ENCODE measurements around the gene GTPBP6. TPM values are rescaled to one million over a fixed set of nuclear protein-coding genes. Genes with fewer than 3 reads are reported as not detected.
"Not testable (repeated sequence)": the region's sequence is repeated elsewhere in the genome, so short reads cannot be mapped to it uniquely, and the experiment has no call there.

The GTPBP6 gene
- total RNA-seq, 2 donors from 2014 or later, result 67.7 to 69.0 TPM

DNA sequence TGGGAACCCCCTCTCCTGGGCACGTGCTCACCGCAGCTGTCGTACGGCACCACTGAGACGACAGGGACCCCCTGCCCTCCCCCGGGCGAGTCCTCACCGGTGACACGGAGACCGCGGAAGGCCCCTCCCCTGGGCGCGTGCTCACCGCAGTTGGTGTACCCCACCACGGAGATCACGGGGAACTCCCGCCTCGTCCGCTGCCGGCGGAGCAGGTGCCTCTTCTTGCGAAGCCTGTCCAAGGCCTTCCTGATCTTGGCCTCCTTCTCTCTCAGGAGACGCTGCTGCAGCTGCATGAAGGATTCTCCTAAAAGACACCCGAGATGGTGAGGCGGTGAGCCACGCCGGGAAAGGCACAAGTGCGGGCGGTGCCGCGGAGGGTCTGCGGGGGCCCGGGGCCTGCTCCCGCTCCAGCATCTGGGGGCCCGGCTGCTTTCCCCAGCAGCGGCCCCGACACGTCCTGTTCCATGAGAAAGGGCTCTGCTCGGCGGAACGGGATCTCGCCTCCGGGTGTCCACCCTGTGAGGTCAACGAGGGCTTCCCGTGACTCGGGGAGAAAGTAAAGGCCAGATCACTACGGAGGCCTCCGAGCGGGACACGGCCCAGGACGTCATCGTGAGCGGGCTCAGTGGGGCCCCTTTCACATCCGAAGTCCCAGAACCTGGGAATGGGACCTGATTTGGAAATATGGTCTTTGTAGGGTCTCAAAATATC is 5.8 kb downstream of the GTPBP6 start:
- no peak for DNase-seq
- H3K9me3 ChIP-seq (ENCODE audit: control insufficient read depth, low read length, poor library complexity, severe bottlenecking), result no peaks in the 10 kb centered on the region
- Mint-ChIP-seq H3K4me3 (no peak overlapping the region), H3K27me3 (no peaks in the 10 kb centered on the region), H3K4me1 (peaks cover 8% of the 10 kb centered on the region), H3K36me3 (ENCODE audit: low read depth) (peaks cover 8% of the 10 kb centered on the region), H3K27ac (no peak overlapping the region)
- ATAC-seq, result no peak

GRCh38 chrX:311156-312129 is 7.2 kb downstream of the GTPBP6 start:
- H3K27ac Mint-ChIP-seq, result peak overlapping the region; percentile 12
- H3K9me3 ChIP-seq (ENCODE audit: control insufficient read depth, low read length, poor library complexity, severe bottlenecking), result no peaks in the 10 kb centered on the region
- peaks cover 6% of the 10 kb centered on the region for H3K4me1 Mint-ChIP-seq
- ATAC-seq (peak; percentile 11), DNase-seq (no peak)
- H3K36me3 Mint-ChIP-seq (ENCODE audit: low read depth), result peaks cover 8% of the 10 kb centered on the region
- H3K4me3 Mint-ChIP-seq, result no peak overlapping the region
- H3K27me3 Mint-ChIP-seq, result no peaks in the 10 kb centered on the region

DNA sequence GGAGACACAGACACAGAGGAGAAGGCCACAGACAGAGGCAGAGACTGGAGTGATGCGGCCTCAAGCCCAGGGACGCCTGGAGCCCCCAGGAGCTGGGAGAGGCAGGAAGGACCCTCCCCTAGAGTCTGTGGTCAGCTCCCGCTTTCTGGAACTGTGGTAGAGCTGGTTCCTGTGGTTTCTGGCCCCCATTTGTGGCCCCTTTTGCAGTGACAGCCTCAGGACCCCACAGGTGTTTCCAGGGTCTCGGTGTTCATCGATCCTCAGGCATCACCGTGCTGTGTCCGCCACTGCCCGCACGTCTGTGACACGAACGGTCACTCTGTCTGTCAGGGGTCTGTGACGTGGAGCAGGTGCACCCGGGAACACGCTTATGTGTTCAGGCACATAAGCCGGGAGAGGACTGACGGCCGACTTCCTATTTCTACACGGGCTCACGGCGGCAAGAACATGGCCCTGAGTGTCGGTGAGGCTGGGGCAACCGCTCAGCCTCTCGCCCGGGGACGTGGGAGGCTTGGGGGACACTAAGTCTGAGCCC is 7.9 kb downstream of the GTPBP6 start:
- H3K9me3 ChIP-seq (ENCODE audit: control insufficient read depth, low read length, poor library complexity, severe bottlenecking), result no peaks in the 10 kb centered on the region
- Mint-ChIP-seq H3K27me3 (no peaks in the 10 kb centered on the region), H3K4me3 (no peak overlapping the region), H3K36me3 (ENCODE audit: low read depth) (peaks cover 8% of the 10 kb centered on the region), H3K27ac (no peak overlapping the region), H3K4me1 (peaks cover 6% of the 10 kb centered on the region)
- no peak for ATAC-seq
- no peak for DNase-seq

- no peaks in the 10 kb centered on the region for H3K27me3 Mint-ChIP-seq
- no peak overlapping the region for H3K27ac Mint-ChIP-seq
Observed at GRCh38 chrX:308821-309520, 9.6 kb downstream of the GTPBP6 start.

GRCh38 chrX:307261-308111 is 11.1 kb downstream of the GTPBP6 start:
- Mint-ChIP-seq H3K36me3 (ENCODE audit: low read depth) (peaks cover 6% of the 10 kb centered on the region), H3K27ac (no peak overlapping the region), H3K4me1 (peaks cover 5% of the 10 kb centered on the region), H3K27me3 (no peaks in the 10 kb centered on the region), H3K4me3 (peak overlapping the region; percentile 19)
- ATAC-seq (no peak), DNase-seq (no peak)
- H3K9me3 ChIP-seq (ENCODE audit: control insufficient read depth, low read length, poor library complexity, severe bottlenecking), result no peaks in the 10 kb centered on the region

More at GRCh38 chrX:308821-309520, 9.6 kb downstream of the GTPBP6 start:
- Mint-ChIP-seq H3K4me1 (peaks cover 6% of the 10 kb centered on the region), H3K4me3 (no peak overlapping the region), H3K36me3 (ENCODE audit: low read depth) (peaks cover 8% of the 10 kb centered on the region)
- H3K9me3 ChIP-seq (ENCODE audit: control insufficient read depth, low read length, poor library complexity, severe bottlenecking), result no peaks in the 10 kb centered on the region
- DNase-seq (no peak), ATAC-seq (no peak)

DNA sequence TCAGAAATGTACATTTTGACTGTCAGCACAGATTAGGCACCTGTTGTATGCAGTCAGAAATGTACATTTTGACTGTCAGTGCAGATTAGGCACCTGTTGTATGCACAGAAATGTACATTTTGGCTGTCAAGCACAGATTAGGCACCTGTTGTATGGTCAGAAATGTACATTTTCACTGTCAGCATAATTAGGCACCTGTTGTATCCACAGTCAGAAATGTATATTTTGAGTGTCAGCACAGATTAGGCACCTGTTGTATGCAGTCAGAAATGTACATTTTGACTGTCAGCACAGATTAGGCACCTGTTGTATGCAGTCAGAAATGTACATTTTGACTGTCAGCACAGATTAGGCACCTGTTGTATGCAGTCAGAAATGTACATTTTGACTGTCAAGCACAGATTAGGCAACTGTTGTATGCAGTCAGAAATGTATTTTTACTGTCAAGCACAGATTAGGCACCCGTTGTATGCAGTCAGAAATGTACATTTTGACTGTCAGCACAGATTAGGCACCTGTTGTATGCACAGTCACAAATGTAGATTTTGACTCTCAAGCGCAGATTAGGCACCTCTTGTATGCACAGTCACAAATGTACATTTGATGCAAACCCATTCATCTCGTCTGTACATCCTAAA is 11.9 kb downstream of the GTPBP6 start:
- not testable (repeated sequence) for H3K27me3 Mint-ChIP-seq; H3K9me3 ChIP-seq (ENCODE audit: control insufficient read depth, low read length, poor library complexity, severe bottlenecking); H3K4me3 Mint-ChIP-seq; DNase-seq; H3K4me1 Mint-ChIP-seq; H3K27ac Mint-ChIP-seq; H3K36me3 Mint-ChIP-seq (ENCODE audit: low read depth); ATAC-seq

DNA sequence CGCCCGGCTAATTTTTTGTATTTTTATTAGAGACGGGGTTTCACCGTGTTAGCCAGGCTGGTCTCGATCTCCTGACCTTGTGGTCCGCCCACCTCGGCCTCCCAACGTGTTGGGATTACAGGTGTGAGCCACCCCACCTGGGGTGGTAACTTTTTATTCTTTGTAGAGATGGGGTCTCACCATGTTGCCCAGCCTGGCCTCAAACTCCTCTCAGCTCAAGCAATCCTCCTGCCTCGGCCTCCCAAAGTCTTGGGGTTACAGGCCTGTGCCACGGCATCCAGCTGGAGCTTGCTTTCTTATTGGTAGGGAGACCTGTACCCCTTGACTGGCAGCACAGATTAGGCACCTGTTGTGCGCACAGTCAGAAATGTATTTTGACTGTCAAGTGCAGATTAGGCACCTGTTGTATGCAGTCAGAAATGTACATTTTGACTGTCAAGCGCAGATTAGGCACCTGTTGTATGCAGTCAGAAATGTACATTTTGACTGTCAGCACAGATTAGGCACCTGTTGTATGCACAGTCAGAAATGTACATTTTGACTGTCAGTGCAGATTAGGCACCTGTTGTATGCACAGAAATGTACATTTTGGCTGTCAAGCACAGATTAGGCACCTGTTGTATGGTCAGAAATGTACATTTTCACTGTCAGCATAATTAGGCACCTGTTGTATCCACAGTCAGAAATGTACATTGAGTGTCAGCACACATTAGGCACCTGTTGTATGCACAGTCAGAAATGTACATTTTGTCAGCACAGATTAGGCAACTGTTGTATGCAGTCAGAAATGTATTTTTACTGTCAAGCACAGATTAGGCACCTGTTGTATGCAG is 12.6 kb downstream of the GTPBP6 start:
- H3K27me3 Mint-ChIP-seq; ATAC-seq; H3K36me3 Mint-ChIP-seq (ENCODE audit: low read depth); H3K4me3 Mint-ChIP-seq; H3K4me1 Mint-ChIP-seq; H3K9me3 ChIP-seq (ENCODE audit: control insufficient read depth, low read length, poor library complexity, severe bottlenecking); DNase-seq; H3K27ac Mint-ChIP-seq: not testable (repeated sequence)

- Mint-ChIP-seq H3K27me3 (no peaks in the 10 kb centered on the region), H3K27ac (no peak overlapping the region), H3K36me3 (ENCODE audit: low read depth) (no peaks in the 10 kb centered on the region), H3K4me1 (no peaks in the 10 kb centered on the region), H3K4me3 (no peak overlapping the region)
- no peaks in the 10 kb centered on the region for H3K9me3 ChIP-seq (ENCODE audit: control insufficient read depth, low read length, poor library complexity, severe bottlenecking)
- ATAC-seq (no peak), DNase-seq (no peak)
Observed at GRCh38 chrX:302975-303374, 15.6 kb downstream of the GTPBP6 start.

GRCh38 chrX:300334-300733 is 18.3 kb downstream of the GTPBP6 start:
- H3K4me3 Mint-ChIP-seq, result no peak overlapping the region
- H3K27ac Mint-ChIP-seq, result no peak overlapping the region
- H3K27me3 Mint-ChIP-seq, result no peaks in the 10 kb centered on the region
- DNase-seq (no peak), ATAC-seq (no peak)
- H3K36me3 Mint-ChIP-seq (ENCODE audit: low read depth), result no peaks in the 10 kb centered on the region
- H3K4me1 Mint-ChIP-seq, result no peaks in the 10 kb centered on the region
- H3K9me3 ChIP-seq (ENCODE audit: control insufficient read depth, low read length, poor library complexity, severe bottlenecking), result no peaks in the 10 kb centered on the region

DNA sequence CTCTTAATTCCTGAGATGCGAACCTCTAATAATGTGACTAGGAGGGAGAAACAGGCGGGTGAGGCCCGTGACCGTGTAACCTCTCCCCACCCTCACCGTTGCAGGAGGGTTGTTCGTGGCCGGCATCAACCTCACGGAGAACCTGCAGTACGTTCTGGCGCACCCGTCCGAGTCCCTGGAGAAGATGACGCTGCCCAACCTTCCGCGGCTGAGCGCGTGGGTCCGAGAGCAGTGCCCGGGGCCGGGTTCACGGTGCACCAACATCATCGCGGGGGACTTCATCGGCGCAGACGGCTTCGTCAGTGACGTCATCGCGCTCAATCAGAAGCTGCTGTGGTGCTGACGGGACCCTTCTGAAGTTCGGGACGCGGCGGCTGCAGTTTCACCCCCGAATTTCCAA is 19.6 kb downstream of the GTPBP6 start:
- Mint-ChIP-seq H3K36me3 (ENCODE audit: low read depth) (no peaks in the 10 kb centered on the region), H3K27me3 (no peaks in the 10 kb centered on the region), H3K4me1 (no peaks in the 10 kb centered on the region), H3K4me3 (no peak overlapping the region), H3K27ac (no peak overlapping the region)
- DNase-seq, result no peak
- no peaks in the 10 kb centered on the region for H3K9me3 ChIP-seq (ENCODE audit: control insufficient read depth, low read length, poor library complexity, severe bottlenecking)
- no peak for ATAC-seq

DNA sequence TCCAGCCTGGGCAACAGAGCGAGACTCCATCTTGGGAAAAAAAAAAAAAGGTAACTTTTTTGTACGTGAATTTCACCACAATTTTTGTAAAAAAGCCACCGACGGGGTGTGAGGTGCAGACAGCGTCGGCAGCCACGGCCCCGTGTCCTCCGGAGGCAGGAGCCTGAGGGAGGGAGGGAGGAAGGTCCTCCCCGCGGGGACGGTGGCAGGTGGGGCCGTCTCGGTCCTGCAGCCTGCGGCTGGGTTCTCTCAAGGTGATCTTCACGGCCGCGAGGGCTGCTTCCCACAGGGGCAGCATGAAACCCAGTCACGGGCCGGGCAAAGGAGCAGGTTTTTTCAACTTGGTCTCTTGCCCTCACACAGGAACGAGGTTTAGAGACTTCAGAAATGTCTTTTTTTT is 23.5 kb downstream of the GTPBP6 start:
- no peaks in the 10 kb centered on the region for H3K9me3 ChIP-seq (ENCODE audit: control insufficient read depth, low read length, poor library complexity, severe bottlenecking)
- H3K4me3 Mint-ChIP-seq, result no peak overlapping the region
- H3K4me1 Mint-ChIP-seq, result no peaks in the 10 kb centered on the region
- H3K27ac Mint-ChIP-seq, result no peak overlapping the region
- H3K27me3 Mint-ChIP-seq, result no peaks in the 10 kb centered on the region
- peak in 1 of 3 donors; percentile 1 for DNase-seq
- no peak for ATAC-seq
- H3K36me3 Mint-ChIP-seq (ENCODE audit: low read depth), result no peaks in the 10 kb centered on the region

All from T-helper 17 cell (primary cell).